ENCODE measurements around the gene AMHR2. TPM values are rescaled to one million over a fixed set of nuclear protein-coding genes. Genes with fewer than 3 reads are reported as not detected.

The AMHR2 gene
- total RNA-seq, 1 experiment from 2014 or later = not detected

DNA sequence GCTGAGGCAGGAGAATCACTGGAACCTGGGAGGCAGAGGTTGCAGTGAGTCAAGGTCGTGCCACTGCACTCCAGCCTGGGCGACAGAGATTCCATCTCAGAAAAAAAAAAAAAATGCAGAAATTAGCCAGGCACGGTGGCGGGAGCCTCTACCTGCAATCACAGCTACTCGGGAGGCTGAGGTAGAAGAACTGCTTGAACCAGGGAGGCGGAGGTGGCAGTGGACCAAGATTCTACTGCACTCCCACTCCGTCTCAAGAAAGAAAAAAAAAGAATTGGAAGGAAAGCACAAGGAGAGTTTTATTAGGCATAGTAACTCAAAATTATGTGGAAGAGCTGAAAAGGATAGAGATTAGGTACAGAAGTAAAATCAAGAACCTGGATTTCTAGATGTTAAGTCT lies 20.8 kb upstream of the AMHR2 start:
- Histone ChIP-seq H3K27ac (no peak overlapping the region), H3K79me2 (ENCODE audit: low read depth) (peaks cover 49% of the 10 kb centered on the region), H4K20me1 (ENCODE audit: insufficient read depth) (peaks cover 39% of the 10 kb centered on the region), H3K27me3 (ENCODE audit: insufficient read depth, low read depth) (no peaks in the 10 kb centered on the region), H2AFZ (no peak overlapping the region), H3K9me2 (ENCODE audit: insufficient read depth) (no peaks in the 10 kb centered on the region), H3K4me2 (no peak overlapping the region), H3K9me3 (ENCODE audit: insufficient read depth, low read depth) (no peaks in the 10 kb centered on the region), H3F3A (ENCODE audit: insufficient read depth, low read depth) (0 out of 2 replicates have a peak, but pooled peaks cover 12% of the 10 kb centered on the region), H3K36me3 (ENCODE audit: low read depth) (peaks cover 38% of the 10 kb centered on the region), H3K4me1 (replicated peaks; ENCODE audit: insufficient read depth) (no peaks in the 10 kb centered on the region), H3K4me3 (no peak overlapping the region)
- intact Hi-C loops (cut with micrococcal nuclease; ENCODE audit: unreplicated experiment) = no loop called here
- TF ChIP-seq CTCF (conservative IDR thresholded peaks at IDR 0.05) (no peak), EZH2 (IDR thresholded peaks at IDR 0.05; ENCODE audit: low read depth) (no peak)
- CTCF ChIA-PET = no interaction called here
- DNase-seq = no peak
- BruUV-seq (replicated peaks) = no TSS peak
- POLR2A ChIA-PET (ENCODE audit: unreplicated experiment) = interaction anchor here (0.6 kb wide), 1 partner anchor 115 kb away, joined by 4 read pairs; no protein-coding TSS in a partner anchor

DNA sequence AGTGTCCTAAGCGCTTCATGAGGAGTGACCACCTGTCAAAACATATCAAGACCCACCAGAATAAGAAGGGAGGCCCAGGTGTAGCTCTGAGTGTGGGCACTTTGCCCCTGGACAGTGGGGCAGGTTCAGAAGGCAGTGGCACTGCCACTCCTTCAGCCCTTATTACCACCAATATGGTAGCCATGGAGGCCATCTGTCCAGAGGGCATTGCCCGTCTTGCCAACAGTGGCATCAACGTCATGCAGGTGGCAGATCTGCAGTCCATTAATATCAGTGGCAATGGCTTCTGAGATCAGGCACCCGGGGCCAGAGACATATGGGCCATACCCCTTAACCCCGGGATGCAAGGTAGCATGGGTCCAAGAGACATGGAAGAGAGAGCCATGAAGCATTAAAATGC lies 12.7 kb upstream of the AMHR2 start:
- TF ChIP-seq EZH2 (IDR thresholded peaks at IDR 0.05; ENCODE audit: low read depth) (no peak), CTCF (conservative IDR thresholded peaks at IDR 0.05) (no peak)
- CTCF ChIA-PET = interaction anchor here (0.5 kb wide), 1 partner anchor 266 kb away, joined by 4 read pairs; no protein-coding TSS in a partner anchor

GRCh38 chr12:53413485-53414204 lies 10.0 kb upstream of the AMHR2 start:
- TSS peak; percentile 5 for BruUV-seq (replicated peaks)
- Histone ChIP-seq H3K36me3 (ENCODE audit: low read depth) (peaks cover 31% of the 10 kb centered on the region), H3K9me2 (ENCODE audit: insufficient read depth) (no peaks in the 10 kb centered on the region), H3K27me3 (ENCODE audit: insufficient read depth, low read depth) (no peaks in the 10 kb centered on the region), H3K27ac (no peak overlapping the region), H4K20me1 (ENCODE audit: insufficient read depth) (no peaks in the 10 kb centered on the region; the same call in 1 of the 2 replicates), H3K79me2 (ENCODE audit: low read depth) (no peaks in the 10 kb centered on the region), H3K9me3 (ENCODE audit: insufficient read depth, low read depth) (no peaks in the 10 kb centered on the region), H3K4me3 (no peak overlapping the region), H2AFZ (no peak overlapping the region), H3K4me1 (replicated peaks; ENCODE audit: insufficient read depth) (no peaks in the 10 kb centered on the region), H3F3A (ENCODE audit: insufficient read depth, low read depth) (peaks cover 53% of the 10 kb centered on the region), H3K4me2 (no peak overlapping the region)
- DNase-seq = no peak
- POLR2A ChIA-PET (ENCODE audit: unreplicated experiment) = interaction anchor here (0.5 kb wide), 1 partner anchor 26 kb away, joined by 3 read pairs; no protein-coding TSS in a partner anchor
- no peak for TF ChIP-seq CTCF (conservative IDR thresholded peaks at IDR 0.05)
- no peak for TF ChIP-seq EZH2 (IDR thresholded peaks at IDR 0.05; ENCODE audit: low read depth)
- intact Hi-C loops (cut with micrococcal nuclease; ENCODE audit: unreplicated experiment) = no loop called here
- CTCF ChIA-PET = no interaction called here

More for the DNA sequence above, 12.7 kb upstream of the AMHR2 start:
- Histone ChIP-seq H3K4me2 (no peak overlapping the region), H4K20me1 (ENCODE audit: insufficient read depth) (peaks cover 5% of the 10 kb centered on the region), H3K36me3 (ENCODE audit: low read depth) (peaks cover 39% of the 10 kb centered on the region), H2AFZ (no peak overlapping the region), H3K4me1 (replicated peaks; ENCODE audit: insufficient read depth) (no peaks in the 10 kb centered on the region), H3F3A (ENCODE audit: insufficient read depth, low read depth) (peaks cover 28% of the 10 kb centered on the region), H3K27ac (no peak overlapping the region), H3K79me2 (ENCODE audit: low read depth) (no peaks in the 10 kb centered on the region), H3K27me3 (ENCODE audit: insufficient read depth, low read depth) (no peaks in the 10 kb centered on the region), H3K4me3 (no peak overlapping the region), H3K9me3 (ENCODE audit: insufficient read depth, low read depth) (no peaks in the 10 kb centered on the region), H3K9me2 (ENCODE audit: insufficient read depth) (no peaks in the 10 kb centered on the region)
- BruUV-seq (replicated peaks) = no TSS peak
- POLR2A ChIA-PET (ENCODE audit: unreplicated experiment) = no interaction called here
- intact Hi-C loops (cut with micrococcal nuclease; ENCODE audit: unreplicated experiment) = no loop called here
- no peak for DNase-seq

All from PC-9 (cell line).